GM12875 (cell line): ENCODE results near the gene PLCB1.

Source experiments
- H3K4me3 ChIP-seq: one replicate; pipeline ENCODE4 v1.5.1; 2011; ENCODE audit warnings: low read depth, low read length, control low read depth
- TF ChIP-seq, protein P1 (sequence below): IDR thresholded peaks from 2 replicates; pipeline ENCODE4 v1.5.1; 2011; ENCODE audit warnings: low read depth, mild to moderate bottlenecking, control low read depth, inconsistent platforms, low read length, moderate library complexity, borderline replicate concordance; ENCODE audit not compliant: insufficient read depth

The PLCB1 gene

GRCh38 chr20:8913456-8913855 lies 781.4 kb downstream of the PLCB1 start:
- TF ChIP-seq, protein P1, sequence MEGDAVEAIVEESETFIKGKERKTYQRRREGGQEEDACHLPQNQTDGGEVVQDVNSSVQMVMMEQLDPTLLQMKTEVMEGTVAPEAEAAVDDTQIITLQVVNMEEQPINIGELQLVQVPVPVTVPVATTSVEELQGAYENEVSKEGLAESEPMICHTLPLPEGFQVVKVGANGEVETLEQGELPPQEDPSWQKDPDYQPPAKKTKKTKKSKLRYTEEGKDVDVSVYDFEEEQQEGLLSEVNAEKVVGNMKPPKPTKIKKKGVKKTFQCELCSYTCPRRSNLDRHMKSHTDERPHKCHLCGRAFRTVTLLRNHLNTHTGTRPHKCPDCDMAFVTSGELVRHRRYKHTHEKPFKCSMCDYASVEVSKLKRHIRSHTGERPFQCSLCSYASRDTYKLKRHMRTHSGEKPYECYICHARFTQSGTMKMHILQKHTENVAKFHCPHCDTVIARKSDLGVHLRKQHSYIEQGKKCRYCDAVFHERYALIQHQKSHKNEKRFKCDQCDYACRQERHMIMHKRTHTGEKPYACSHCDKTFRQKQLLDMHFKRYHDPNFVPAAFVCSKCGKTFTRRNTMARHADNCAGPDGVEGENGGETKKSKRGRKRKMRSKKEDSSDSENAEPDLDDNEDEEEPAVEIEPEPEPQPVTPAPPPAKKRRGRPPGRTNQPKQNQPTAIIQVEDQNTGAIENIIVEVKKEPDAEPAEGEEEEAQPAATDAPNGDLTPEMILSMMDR: no peak

GRCh38 chr20:8914421-8914820 lies 782.4 kb downstream of the PLCB1 start:
- H3K4me3 ChIP-seq: no peak overlapping the region
- TF ChIP-seq, protein P1: no peak

More at GRCh38 chr20:8913456-8913855, 781.4 kb downstream of the PLCB1 start:
- H3K4me3 ChIP-seq: no peak overlapping the region

GRCh38 chr20:8917084-8917483 lies 785.0 kb downstream of the PLCB1 start:
- no peak overlapping the region for H3K4me3 ChIP-seq
- TF ChIP-seq, protein P1: no peak

DNA sequence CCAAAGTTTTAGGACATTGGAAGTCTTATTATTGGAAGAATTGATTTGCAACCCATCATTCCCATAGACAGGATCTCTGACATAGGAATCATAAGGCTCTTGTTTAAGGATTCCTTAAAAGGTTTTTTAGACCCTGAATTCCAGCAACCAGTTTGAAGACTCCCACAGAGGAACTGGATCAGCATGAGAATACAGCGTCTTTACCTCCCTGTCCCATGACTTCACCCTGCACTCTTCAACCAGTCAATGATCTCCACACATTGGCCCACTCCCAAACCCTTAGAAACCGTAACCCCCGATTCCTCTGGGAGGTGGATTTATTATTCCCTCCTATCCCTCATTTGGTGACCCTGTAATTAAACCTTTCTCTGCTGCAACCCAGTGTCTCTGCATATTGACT lies 786.1 kb downstream of the PLCB1 start:
- no peak overlapping the region for H3K4me3 ChIP-seq
- TF ChIP-seq, protein P1: no peak

DNA sequence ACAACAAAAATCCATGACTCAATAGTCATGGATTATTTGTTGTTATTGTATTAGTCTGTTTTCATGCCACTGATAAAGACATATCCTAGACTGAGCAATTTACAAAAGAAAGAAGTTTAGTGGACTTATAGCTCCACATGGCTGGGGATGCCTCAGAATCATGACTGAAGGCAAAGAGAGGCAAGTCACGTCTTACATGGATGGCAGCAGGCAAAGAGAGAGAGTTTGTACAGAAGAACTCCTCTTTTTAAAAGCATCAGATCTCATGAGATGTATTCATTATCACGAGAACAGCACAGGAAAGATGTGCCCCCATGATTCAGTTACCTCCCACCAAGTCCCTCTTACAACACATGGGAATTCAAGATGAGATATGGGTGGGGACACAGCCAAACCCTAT lies 792.5 kb downstream of the PLCB1 start:
- no peak overlapping the region for H3K4me3 ChIP-seq
- TF ChIP-seq, protein P1: no peak

DNA sequence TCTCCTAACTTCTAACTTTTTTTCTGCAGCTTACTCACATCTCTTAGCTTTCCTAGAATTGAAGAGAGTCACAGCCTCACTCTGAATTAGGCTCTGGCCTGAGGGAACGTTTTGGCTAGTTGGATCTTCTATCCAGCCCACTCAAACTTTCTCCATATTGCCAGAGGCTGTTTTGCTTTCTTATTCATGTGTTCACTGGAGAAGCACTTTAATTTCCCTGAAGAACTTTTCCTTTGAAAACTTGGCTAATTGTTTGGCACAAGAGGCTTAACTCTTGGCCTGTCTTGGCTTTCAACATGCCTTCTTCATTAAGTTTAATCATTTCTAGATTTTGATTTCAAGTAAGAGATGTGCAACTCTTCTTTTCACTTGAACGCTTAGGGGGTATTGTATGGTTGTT lies 798.7 kb downstream of the PLCB1 start:
- H3K4me3 ChIP-seq: no peak overlapping the region
- TF ChIP-seq, protein P1: no peak

DNA sequence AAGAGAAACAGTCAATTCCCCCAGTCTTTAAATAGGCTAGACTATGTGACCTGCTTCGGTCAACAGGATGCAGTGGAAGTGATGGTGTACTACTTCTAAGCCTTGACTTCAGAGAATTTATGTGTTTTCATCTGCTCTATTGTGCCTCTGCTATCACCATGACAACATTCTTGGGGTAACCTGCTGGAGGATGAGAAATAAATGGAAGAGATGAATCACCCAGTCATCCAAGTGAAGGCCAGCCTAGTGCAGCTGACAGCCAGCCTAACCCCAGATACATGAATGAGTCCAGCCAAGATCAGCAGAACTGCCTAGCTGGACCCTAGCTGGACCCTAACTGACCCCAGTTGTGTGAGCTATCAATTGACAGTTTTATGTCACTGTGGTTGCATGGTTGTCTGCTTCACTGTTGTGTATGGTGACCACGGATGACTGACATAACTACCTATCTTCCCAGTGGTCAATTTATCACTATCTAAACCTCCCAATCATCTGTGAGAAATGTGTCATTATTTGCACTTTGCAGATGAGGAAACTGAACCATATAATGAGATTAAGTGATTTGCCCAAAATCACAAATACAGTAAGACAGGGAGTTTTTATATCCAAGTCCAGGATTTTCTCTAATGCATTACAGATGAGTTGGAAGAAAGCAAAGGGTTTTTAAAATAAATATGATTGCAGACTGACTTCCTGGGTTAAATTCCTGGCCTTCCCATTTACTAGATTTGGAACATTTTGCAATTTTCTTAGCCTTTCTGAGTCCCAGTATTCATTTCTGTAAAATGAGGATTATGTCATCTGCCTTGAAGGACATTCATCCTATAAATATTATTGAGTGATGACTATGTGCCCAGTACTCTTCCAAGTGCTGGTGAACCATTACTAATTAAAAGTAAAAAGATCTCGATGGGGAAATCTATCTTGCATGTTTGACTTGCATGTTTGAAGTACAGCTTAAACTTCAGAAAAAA lies 800.4 kb downstream of the PLCB1 start:
- H3K4me3 ChIP-seq: no peak overlapping the region
- TF ChIP-seq, protein P1: no peak
